ENCODE results near the gene BCLAF1.

DNA sequence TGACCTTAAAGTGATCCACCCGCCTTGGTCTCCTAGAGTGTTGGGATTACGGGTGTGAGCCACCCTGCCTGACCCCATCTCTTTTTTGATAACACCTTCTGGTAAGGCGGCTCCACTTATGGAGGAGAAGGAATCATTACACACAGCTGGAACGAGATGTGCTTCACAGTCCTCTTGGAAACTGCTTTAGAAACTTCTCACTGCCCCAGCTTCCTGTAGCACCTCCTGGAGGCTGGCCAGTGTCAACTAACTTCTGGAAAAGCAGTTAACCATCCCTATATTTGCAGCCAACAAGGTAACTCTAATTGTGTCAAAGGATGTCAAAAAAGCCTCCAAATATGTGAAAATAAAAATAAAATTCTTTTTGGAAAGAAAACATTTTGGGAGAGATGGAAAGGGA, 48.8 kb upstream of the BCLAF1 start:
- TF ChIP-seq SUZ12 (IDR thresholded peaks at IDR 0.05), result no peak
- no peak for TF ChIP-seq L3MBTL2 (conservative IDR thresholded peaks at IDR 0.05)
- TF ChIP-seq BHLHE40 (IDR thresholded peaks at IDR 0.05; ENCODE audit: borderline replicate concordance), result no peak
- no peak for TF ChIP-seq SP1 (IDR thresholded peaks at IDR 0.05)
- no peak for TF ChIP-seq PKNOX1 (IDR thresholded peaks at IDR 0.05)
- TF ChIP-seq FOXM1 (IDR thresholded peaks at IDR 0.05; ENCODE audit: borderline replicate concordance), result no peak
- TF ChIP-seq CTBP1 (IDR thresholded peaks at IDR 0.05; ENCODE audit: borderline replicate concordance), result no peak
- no peak for TF ChIP-seq HDGF (IDR thresholded peaks at IDR 0.05; ENCODE audit: borderline replicate concordance)
- TF ChIP-seq NFRKB (IDR thresholded peaks at IDR 0.05), result no peak
- no peak for TF ChIP-seq TARDBP (IDR thresholded peaks at IDR 0.05)
- TF ChIP-seq LEF1 (IDR thresholded peaks at IDR 0.05; ENCODE audit: borderline replicate concordance), result no peak
- no peak for TF ChIP-seq ZNF384 (IDR thresholded peaks at IDR 0.05)
- no peak for TF ChIP-seq ELF4 (IDR thresholded peaks at IDR 0.05)

Data from HEK293T (cell line).